GM18868 (cell line): ENCODE data around the gene G3BP1.
"Not testable (repeated sequence)": the region's sequence is repeated elsewhere in the genome, so short reads cannot be mapped to it uniquely, and the experiment has no call there.

Experiments
- ATAC-seq: cut with Tn5 transposase; IDR thresholded peaks from one replicate; pipeline ENCODE4 v1.9.1; 2021; ENCODE audit warnings: mild to moderate bottlenecking, moderate library complexity; ENCODE audit not compliant: unreplicated experiment

G3BP1 gene

DNA sequence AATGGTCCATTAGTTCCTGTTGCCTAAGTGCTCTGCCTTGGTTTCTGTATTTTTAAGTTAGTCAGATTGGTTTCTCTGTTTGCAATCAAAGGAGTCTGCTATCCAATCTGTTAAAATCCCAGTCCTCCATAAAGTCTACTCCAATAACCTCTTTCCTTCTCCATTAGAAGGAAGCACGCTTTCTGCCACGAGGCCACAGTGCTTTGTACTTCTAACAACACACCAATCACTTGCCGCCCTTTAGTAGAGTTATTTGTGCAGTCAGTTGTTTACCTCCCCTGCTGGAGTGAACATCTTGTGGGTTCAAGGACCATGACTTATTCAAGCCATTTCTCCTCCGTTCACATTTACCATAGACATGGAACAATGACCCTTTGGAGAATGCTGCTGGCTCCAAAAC is 83.9 kb downstream of the G3BP1 start:
- ATAC-seq: no peak

DNA sequence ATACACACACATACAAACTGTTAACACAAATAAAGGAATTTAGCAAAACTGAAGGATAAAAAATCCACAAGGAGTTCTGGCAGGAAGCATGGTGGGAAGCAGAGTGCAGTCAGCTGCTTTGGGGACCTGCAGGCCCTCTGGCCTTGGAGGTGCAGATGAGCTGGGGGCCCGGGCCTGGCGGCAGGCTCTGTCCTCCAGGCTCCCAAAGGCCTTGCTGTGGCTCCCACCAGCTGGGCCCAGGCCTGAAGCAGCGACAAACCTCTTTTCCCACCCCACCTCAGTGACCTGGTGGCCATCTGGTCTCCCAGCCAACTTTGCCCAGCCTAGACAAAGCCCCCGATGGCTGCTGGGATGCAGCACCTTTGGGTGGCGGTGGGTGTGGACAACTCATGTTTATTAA is 85.1 kb downstream of the G3BP1 start:
- ATAC-seq: no peak

DNA sequence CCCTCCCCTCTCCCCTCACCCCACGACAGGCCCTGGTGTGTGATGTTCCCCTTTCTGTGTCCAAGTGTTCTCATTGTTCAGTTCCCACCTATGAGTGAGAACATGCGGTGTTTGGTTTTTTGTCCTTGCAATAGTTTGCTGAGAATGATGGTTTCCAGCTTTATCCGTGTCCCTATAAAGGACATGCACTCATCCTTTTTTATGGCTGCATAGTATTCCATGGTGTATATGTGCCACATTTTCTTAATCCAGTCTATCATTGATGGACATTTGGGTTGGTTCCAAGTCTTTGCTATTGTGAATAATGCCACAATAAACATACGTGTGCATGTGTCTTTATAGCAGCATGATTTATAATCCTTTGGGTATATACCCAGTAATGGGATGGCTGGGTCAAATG is 89.1 kb downstream of the G3BP1 start:
- ATAC-seq: not testable (repeated sequence)
